GM23338 (cell line): ENCODE results near the gene FOXI2. TPM values are rescaled to one million over a fixed set of nuclear protein-coding genes. Genes with fewer than 3 reads are reported as not detected.

Source experiments
- ATAC-seq: fragments of 200-7000 bp; cut with Tn5 transposase; 3 replicates; pipeline ENCODE4 v1.9.1; 2020
- DNase-seq: peaks from one replicate; pipeline ENCODE4 v3.0.0-alpha.2; 2015; ENCODE audit warnings: low spot score
- H2AFZ ChIP-seq: fragments of 200-600 bp; sonication (generic); 2 replicates; pipeline ENCODE4 v1.8.0; 2016; ENCODE audit warnings: antibody characterized with exemption, mild to moderate bottlenecking, moderate library complexity
- H3F3A ChIP-seq: fragments of 200-600 bp; sonication (generic); replicated peaks from 2 replicates; pipeline ENCODE4 v1.8.0; 2017; ENCODE audit warnings: antibody characterized with exemption, mixed run types, low read depth
- H3K27ac ChIP-seq: fragments of 200-600 bp; sonication (generic); 2 replicates; pipeline ENCODE4 v1.6.1; 2016; ENCODE audit warnings: low read depth
- H3K27me3 ChIP-seq: fragments of 200-600 bp; sonication (generic); 2 replicates; pipeline ENCODE4 v1.8.0; 2016; ENCODE audit warnings: mild to moderate bottlenecking, mixed run types, moderate library complexity; ENCODE audit not compliant: insufficient read depth
- H3K36me3 ChIP-seq: fragments of 200-600 bp; sonication (generic); 2 replicates; pipeline ENCODE4 v1.8.0; 2016; ENCODE audit warnings: mild to moderate bottlenecking; ENCODE audit not compliant: insufficient read depth
- H3K4me1 ChIP-seq: fragments of 200-600 bp; sonication (generic); 2 replicates; pipeline ENCODE4 v1.8.0; 2016; ENCODE audit warnings: mild to moderate bottlenecking, moderate library complexity; ENCODE audit not compliant: insufficient read depth
- H3K4me2 ChIP-seq: fragments of 200-600 bp; sonication (generic); 2 replicates; pipeline ENCODE4 v1.7.1; 2017; ENCODE audit warnings: mixed run types
- H3K4me3 ChIP-seq: fragments of 200-600 bp; sonication (generic); 2 replicates; pipeline ENCODE4 v1.6.1; 2016; ENCODE audit warnings: mixed run types
- H3K79me2 ChIP-seq: fragments of 200-600 bp; sonication (generic); replicated peaks from 2 replicates; pipeline ENCODE4 v1.8.0; 2017; ENCODE audit warnings: mild to moderate bottlenecking; ENCODE audit not compliant: insufficient read depth
- H3K9me2 ChIP-seq: fragments of 200-600 bp; sonication (generic); 2 replicates; pipeline ENCODE4 v1.8.0; 2017; ENCODE audit not compliant: insufficient read depth
- H4K20me1 ChIP-seq: fragments of 200-600 bp; sonication (generic); replicated peaks from 2 replicates; pipeline ENCODE4 v1.8.0; 2017; ENCODE audit warnings: mild to moderate bottlenecking; ENCODE audit not compliant: insufficient read depth
- H3K27ac Mint-ChIP-seq: 2 replicates; pipeline ENCODE4 v1.8.0; 2020; ENCODE audit warnings: inconsistent platforms, mild to moderate bottlenecking, moderate library complexity, mixed read lengths
- H3K27me3 Mint-ChIP-seq: 3 replicates; pipeline ENCODE4 v1.8.0; 2022; ENCODE audit warnings: low read depth, mild to moderate bottlenecking, moderate library complexity, mixed read lengths, inconsistent platforms; ENCODE audit not compliant: insufficient read depth, poor library complexity
- H3K36me3 Mint-ChIP-seq: 3 replicates; pipeline ENCODE4 v1.8.0; 2021; ENCODE audit warnings: low read depth, mild to moderate bottlenecking, inconsistent platforms, moderate library complexity, mixed read lengths
- H3K4me1 Mint-ChIP-seq: 3 replicates; pipeline ENCODE4 v1.8.0; 2020; ENCODE audit warnings: mild to moderate bottlenecking, inconsistent platforms, mixed read lengths
- H3K4me3 Mint-ChIP-seq: 3 replicates; pipeline ENCODE4 v1.8.0; 2021; ENCODE audit warnings: moderate library complexity, mild to moderate bottlenecking, inconsistent platforms, mixed read lengths
- H3K9me3 Mint-ChIP-seq: 3 replicates; pipeline ENCODE4 v1.8.0; 2020; ENCODE audit warnings: moderate library complexity, mild to moderate bottlenecking, inconsistent platforms, mixed read lengths
- CREB1 ChIP-seq: fragments of 250-450 bp; sonication (Bioruptor Pico); IDR thresholded peaks from 2 replicates; pipeline ENCODE4 v1.5.0; 2020; ENCODE audit warnings: low read depth, mild to moderate bottlenecking, moderate library complexity
- CTCF ChIP-seq, 2 experiments: fragments of 200-600 bp in 1 of 2; sonication (generic) in 1 of 2; conservative IDR thresholded peaks; 2 replicates each; pipeline versions ENCODE4 v1.5.1 to v1.6.1; 2016 to 2017; ENCODE audit warnings: antibody characterized with exemption in 2 of 2, low read depth in 2 of 2, mild to moderate bottlenecking in 2 of 2, moderate library complexity in 1 of 2
- ETS1 ChIP-seq: IDR thresholded peaks from 2 replicates; pipeline ENCODE4 v1.6.1; 2016; ENCODE audit warnings: antibody characterized with exemption
- EZH2 ChIP-seq: fragments of 200-600 bp; sonication (generic); IDR thresholded peaks from one replicate; pipeline ENCODE4 v1.8.0; 2017; ENCODE audit warnings: antibody characterized with exemption, mild to moderate bottlenecking, low read depth; ENCODE audit not compliant: unreplicated experiment
- EZH2phosphoT487 ChIP-seq: fragments of 200-600 bp; sonication (generic); IDR thresholded peaks from one replicate; pipeline ENCODE4 v1.8.1; 2018; ENCODE audit warnings: antibody characterized with exemption; ENCODE audit not compliant: unreplicated experiment
- JUNB ChIP-seq: IDR thresholded peaks from one replicate; pipeline ENCODE4 v1.6.1; 2016; ENCODE audit warnings: antibody characterized with exemption; ENCODE audit not compliant: unreplicated experiment
- NANOG ChIP-seq: IDR thresholded peaks from 2 replicates; pipeline ENCODE4 v1.6.1; 2016; ENCODE audit warnings: antibody characterized with exemption, borderline replicate concordance
- POLR2AphosphoS5 ChIP-seq: IDR thresholded peaks from 2 replicates; pipeline ENCODE4 v1.6.1; 2016; ENCODE audit warnings: antibody characterized with exemption, low read depth
- STAT1 ChIP-seq: IDR thresholded peaks from one replicate; pipeline ENCODE4 v1.6.1; 2016; ENCODE audit warnings: antibody characterized with exemption; ENCODE audit not compliant: unreplicated experiment
- ZNF114 ChIP-seq: fragments of 250-450 bp; sonication (Bioruptor Pico); IDR thresholded peaks from 2 replicates; pipeline ENCODE4 v1.5.0; 2020; ENCODE audit warnings: mild to moderate bottlenecking, moderate library complexity
- ZNF331 ChIP-seq: fragments of 250-450 bp; sonication (Bioruptor Pico); IDR thresholded peaks from 2 replicates; pipeline ENCODE4 v1.5.0; 2020; ENCODE audit warnings: low read depth, mild to moderate bottlenecking, moderate library complexity
- ZNF462 ChIP-seq: fragments of 250-450 bp; sonication (Bioruptor Pico); IDR thresholded peaks from 2 replicates; pipeline ENCODE4 v1.5.0; 2020; ENCODE audit warnings: mild to moderate bottlenecking, moderate library complexity
- polyA plus RNA-seq: library from polyadenylated mRNA; unstranded; fragments of >200 nt; fragmentation: Nextera tagmentation; extraction: Ambion mirVana; gene quantifications from 2 replicates; pipeline ENCODE4 v1.2.1, GENCODE V29; 2016
- total RNA-seq: library from RNA; depleted of rRNA; stranded (reverse); fragments of >200 nt; shearing (Covaris generic); gene quantifications from 2 replicates; pipeline ENCODE4 v1.2.3, GENCODE V29; 2014
- TF ChIP-seq, protein P1 (sequence below): IDR thresholded peaks from one replicate; pipeline ENCODE4 v1.6.1; 2018; ENCODE audit warnings: antibody characterized with exemption; ENCODE audit not compliant: unreplicated experiment

FOXI2 gene
- total and polyA plus RNA-seq, 2 experiments from 2014 or later = 0.74 to 1.3 TPM

DNA sequence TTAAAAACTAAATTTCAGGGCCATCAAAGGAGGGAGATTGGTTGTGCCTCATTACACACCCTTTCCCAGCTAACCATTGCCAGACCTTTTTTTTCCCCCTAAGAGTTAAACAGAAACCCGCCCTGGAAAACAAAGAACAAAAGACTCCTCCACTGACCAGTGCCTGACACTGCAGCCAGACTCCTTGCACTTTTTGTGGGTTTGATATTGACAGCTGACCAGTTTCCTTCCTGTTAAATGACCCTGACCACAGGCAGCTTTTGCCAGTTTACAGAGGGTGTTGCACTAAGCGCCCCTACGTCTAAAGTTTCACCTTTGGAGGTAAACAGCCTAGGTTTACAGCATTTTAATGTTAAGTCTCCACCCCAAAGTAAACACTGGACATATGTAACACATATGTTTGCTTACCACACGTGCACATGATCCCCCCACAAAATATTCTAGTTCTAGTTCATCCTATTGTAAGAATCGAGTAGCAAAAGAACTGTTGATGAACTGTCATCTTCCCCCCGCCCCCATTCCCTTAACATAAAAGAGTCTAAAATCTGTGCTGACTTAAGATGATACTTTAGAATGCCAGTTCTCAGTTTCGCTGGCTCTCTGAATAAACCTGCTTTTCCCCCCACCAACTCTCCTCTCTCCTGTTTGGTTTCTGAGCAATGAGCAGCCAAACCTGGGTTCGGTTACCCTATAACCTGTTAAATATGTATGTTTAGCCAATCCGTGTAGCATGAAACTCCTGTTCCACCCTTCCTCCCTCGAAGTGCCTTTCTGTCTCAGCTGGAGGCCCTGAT is 38.0 kb downstream of the FOXI2 start:
- no peaks in the 10 kb centered on the region for H4K20me1 ChIP-seq
- no peak for TF ChIP-seq ZNF114 (CRISPR knock-in tag)
- TF ChIP-seq CTCF (conservative IDR thresholded peaks at IDR 0.05; ENCODE audit: low read depth in 2 of 2) = no peak
- no peak for TF ChIP-seq JUNB
- TF ChIP-seq NANOG = no peak
- TF ChIP-seq ZNF462 = no peak
- no peak for TF ChIP-seq STAT1
- no peak for TF ChIP-seq CREB1
- TF ChIP-seq EZH2phosphoT487 = no peak
- TF ChIP-seq ETS1 = no peak
- TF ChIP-seq, protein P1, sequence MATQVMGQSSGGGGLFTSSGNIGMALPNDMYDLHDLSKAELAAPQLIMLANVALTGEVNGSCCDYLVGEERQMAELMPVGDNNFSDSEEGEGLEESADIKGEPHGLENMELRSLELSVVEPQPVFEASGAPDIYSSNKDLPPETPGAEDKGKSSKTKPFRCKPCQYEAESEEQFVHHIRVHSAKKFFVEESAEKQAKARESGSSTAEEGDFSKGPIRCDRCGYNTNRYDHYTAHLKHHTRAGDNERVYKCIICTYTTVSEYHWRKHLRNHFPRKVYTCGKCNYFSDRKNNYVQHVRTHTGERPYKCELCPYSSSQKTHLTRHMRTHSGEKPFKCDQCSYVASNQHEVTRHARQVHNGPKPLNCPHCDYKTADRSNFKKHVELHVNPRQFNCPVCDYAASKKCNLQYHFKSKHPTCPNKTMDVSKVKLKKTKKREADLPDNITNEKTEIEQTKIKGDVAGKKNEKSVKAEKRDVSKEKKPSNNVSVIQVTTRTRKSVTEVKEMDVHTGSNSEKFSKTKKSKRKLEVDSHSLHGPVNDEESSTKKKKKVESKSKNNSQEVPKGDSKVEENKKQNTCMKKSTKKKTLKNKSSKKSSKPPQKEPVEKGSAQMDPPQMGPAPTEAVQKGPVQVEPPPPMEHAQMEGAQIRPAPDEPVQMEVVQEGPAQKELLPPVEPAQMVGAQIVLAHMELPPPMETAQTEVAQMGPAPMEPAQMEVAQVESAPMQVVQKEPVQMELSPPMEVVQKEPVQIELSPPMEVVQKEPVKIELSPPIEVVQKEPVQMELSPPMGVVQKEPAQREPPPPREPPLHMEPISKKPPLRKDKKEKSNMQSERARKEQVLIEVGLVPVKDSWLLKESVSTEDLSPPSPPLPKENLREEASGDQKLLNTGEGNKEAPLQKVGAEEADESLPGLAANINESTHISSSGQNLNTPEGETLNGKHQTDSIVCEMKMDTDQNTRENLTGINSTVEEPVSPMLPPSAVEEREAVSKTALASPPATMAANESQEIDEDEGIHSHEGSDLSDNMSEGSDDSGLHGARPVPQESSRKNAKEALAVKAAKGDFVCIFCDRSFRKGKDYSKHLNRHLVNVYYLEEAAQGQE = no peak
- TF ChIP-seq EZH2 = no peak
- TF ChIP-seq ZNF331 = no peak
- TF ChIP-seq POLR2AphosphoS5 = no peak
- no peak overlapping the region for H3K4me3 ChIP-seq
- no peak overlapping the region for H3K4me2 ChIP-seq
- 0 out of 2 replicates have a peak, but pooled peaks cover 7% of the 10 kb centered on the region for H3K9me2 ChIP-seq
- no peaks in the 10 kb centered on the region for H3K36me3 ChIP-seq
- H3K79me2 ChIP-seq = no peaks in the 10 kb centered on the region
- no peak overlapping the region for H3K4me3 Mint-ChIP-seq
- no peaks in the 10 kb centered on the region for H3K4me1 Mint-ChIP-seq
- H3K27me3 Mint-ChIP-seq = peaks cover 1% of the 10 kb centered on the region
- H3K9me3 Mint-ChIP-seq = peaks cover 4% of the 10 kb centered on the region; the same call in 2 of the 3 replicates
- no peaks in the 10 kb centered on the region for H3K4me1 ChIP-seq
- no peak overlapping the region for H3K27ac ChIP-seq
- ATAC-seq (peak; percentile 33; the same call in 1 of the 3 replicates), DNase-seq (no peak)
- no peak overlapping the region for H3K27ac Mint-ChIP-seq
- H3K27me3 ChIP-seq = no peaks in the 10 kb centered on the region
- H3F3A ChIP-seq = no peaks in the 10 kb centered on the region
- H2AFZ ChIP-seq = peak overlapping the region; percentile 28; the same call in 1 of the 2 replicates
- H3K36me3 Mint-ChIP-seq = peaks cover under 1% of the 10 kb centered on the region; the same call in 2 of the 3 replicates
